Stimulated activated CD4-positive, alpha-beta T cell treated with anti-CD3 and anti-CD28 coated beads, TNF-alpha, amount 100 ng/mL, for 48 hours (primary cell): ENCODE data around the gene ELOF1.
"Not testable (repeated sequence)": the region's sequence is repeated elsewhere in the genome, so short reads cannot be mapped to it uniquely, and the experiment has no call there.

ENCODE experiments used
- DNase-seq, 3 donors: peaks; one replicate each; pipeline ENCODE4 v3.0.0-alpha.2; 2020; ENCODE audit warnings: low read depth in 3 of 3

The ELOF1 gene

DNA sequence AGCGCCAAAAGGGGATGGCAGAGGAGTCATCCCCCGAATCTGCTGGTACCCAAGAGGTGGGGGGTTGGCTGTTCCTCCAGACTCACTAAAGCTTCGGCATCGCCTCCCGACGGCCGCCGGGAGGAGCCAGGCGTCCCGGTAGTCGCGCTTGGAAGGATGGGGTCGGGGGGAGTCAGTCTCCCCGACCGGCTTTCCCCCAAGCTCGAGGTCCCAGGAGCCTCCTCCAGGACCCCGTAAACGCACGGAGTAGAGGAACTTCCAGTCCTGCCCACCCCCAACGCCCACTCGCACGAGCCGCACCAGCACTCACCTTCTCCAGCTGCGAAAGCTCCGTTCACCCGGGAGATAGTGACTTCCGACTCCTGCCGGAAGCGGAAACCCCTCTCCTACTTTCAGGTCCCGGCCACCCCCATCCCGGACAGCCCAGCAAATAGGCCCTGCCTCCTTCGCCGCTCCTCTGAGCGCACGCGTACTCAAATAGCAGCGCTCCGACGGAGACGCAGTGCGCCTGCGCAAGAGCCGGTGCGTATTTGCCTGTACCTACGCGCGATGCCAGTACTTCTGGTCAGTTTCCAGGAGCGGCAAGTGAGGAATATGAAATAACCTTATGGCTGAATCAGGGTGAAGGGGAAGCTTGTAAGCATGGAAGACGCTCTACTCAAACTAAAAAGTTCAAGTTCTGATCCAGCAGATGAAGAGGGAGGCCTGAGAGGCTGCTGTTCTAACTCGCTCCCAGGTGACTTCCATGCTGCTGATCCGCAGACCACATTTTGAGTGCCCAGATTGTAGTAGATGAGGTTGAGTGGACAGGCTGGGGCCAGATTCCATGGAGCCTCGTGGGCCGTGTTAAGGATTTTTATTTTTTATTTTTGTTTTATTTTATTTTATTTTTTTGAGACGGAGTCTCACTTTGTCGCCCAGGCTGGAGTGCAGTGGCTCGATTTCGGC lies at the start of gene ELOF1:
Gene ELOF1, minus strand, starts transcription at position 350 of the 948 bp plus-strand sequence. CDS start 4,883 bp downstream, outside the sequence.
- DNase-seq = peak; percentile 92 to 96 (median 96)

DNA sequence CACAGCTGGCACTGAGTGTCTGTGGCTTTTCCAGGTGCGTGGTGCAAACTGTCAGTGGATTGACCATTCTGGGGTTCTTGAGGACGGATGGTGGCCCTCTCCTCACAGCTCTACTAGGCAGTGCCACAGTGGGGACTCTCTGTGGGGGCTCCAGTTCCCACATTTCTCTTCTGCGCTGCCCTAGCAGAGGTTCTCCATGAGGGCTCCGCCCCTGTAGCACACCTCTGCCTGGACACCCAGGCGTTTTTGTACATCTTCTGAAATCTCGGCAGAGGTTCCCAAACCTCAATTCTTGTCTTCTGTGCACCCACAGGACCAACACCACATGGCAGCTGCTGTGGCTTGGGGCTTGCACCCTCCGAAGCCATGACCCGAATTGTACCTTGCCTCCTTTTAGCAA lies 47.5 kb upstream of the ELOF1 start:
- DNase-seq = no peak

DNA sequence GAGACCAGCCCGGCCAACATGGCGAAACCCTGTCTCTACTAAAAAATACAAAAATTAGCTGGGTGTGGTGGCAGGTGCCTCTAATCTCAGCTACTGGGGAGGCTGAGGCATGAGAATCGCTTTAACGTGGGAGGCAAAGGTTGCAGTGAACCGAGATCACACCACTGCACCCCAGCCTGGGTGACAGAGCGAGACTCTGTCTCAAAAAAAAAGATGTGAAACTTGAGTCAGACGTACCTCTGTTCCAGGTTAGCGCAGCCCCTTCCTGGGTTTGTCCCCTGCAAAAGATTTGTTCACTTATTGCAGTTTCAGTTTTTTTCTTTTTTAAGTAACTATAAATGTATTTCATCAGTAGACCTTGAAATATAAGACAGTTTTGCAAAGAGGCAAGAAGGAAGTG lies 40.7 kb upstream of the ELOF1 start:
- not testable (repeated sequence) for DNase-seq

DNA sequence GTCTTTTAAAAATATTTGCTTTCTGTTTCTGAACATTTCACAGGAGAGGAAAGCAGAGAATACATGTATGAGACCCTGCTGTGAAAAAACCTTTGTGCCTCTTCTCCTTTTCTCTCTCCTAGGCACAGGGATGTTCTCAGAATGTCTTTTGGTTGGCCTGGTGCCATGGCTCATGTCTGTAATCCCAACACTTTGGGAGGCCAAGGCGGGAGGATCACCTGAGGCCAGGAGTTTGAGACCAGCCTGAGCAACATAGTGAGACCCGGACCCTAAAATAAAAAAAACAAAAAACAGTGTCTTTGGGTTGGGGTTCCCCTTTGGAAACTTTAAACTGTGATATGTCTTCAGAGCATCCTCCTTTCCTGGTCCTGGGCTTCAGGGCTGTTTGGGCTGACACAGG lies 39.7 kb upstream of the ELOF1 start:
- DNase-seq = no peak

DNA sequence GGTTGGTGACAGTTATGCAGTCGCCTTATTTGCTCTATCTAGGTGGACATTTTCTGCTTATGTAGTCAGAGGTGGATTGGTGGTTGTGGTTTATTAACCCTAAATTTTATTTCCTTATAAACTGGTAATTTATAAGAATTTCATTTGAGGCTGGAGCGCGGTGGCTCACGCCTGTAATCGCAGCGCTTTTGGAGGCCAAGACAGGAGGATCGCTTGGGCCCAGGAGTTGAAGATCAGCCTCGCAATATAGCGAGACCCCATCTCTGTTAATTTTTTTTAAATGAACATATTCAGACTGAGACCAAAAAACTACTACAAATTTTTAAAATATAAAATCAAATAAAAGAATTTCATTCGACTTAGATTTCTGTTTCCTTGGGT lies 39.1 kb upstream of the ELOF1 start:
- DNase-seq = no peak

DNA sequence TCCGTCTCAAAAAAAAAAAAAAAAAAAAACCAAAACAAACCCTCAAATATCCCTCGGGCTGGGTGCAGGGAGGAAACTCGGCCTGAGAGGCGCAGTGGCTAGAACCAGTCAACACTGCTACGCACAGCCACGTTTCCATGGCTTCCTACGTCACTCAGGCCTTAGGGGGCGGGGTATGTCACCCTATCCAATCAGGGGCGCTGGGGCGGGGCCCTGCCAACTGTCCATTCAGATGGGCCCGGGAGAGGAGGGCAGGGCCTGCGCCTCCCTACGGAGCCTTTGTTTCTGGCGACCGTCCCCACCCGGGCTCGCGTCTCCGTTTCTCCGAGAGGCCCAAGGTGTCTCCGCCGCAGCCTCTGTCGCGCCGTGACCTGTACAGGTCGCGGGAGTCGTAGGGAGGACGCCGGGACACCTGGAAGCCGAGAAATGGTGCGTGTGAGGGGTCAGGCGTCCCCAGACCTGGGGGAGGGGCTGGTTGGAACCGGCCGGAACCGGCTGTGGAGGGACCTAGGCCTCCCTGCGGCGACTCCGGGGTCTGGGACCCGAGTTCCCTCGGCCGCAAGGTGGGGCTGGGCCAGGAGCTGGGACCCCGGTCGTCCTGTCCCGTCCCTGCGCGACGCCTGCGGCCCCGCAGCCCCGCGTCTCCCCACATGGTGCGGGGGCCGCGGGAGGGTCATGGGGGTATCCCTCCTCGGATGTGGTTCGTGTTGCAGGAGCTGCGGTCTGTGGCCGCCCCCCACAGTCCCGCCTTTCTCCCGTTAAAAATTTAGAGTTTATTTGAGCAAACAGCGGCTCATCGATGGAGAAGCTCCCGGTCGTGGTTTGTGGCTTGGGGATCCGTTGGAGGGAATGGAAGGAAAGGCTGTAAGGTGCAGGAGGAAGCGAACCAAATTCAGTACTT lies 38.4 kb upstream of the ELOF1 start, which contains the start of gene ZNF627:
Gene ZNF627, plus strand, starts transcription at position 282 of the 901 bp plus-strand sequence. Its CDS starts 145 bp downstream, at position 427.
- peak; percentile 93 to 97 (median 96) for DNase-seq

DNA sequence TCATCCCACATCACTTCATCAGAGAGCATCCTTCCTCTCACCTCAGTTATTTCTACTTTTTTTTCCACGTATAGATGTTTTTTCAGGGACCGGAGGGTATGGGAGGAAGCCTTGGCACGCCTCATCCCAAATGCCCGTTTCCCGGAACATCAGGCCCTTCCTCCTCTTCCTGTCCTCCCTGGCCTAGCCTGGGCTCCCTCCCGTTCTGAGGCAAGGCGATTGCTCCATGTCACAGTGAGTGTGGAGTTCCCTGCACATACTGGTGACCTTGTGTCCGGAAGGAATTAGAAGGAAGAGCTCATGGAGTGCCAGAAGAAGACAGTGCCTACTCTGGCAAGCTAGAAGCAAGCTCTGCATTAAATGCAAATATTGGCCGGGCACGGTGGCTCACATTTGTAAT lies 37.1 kb upstream of the ELOF1 start:
- DNase-seq = no peak

DNA sequence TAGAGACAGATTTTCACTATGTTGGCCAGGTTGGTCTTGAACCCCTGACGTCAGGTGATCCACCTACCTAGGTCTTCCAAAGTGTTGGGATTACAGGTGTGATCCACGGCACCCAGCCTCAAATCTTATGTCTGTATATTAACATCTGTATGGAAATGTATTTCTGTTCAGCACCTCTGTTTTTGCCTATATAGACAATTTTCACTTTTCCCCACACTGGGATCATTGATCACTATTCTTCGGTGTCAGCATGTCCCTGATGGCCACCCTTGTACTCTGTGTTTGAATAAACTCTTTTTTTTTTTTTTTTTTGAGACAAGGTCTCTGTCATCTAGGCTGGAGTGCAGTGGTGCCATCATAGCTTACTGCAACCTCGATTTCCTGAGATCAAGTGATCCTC lies 35.1 kb upstream of the ELOF1 start:
- DNase-seq = no peak

DNA sequence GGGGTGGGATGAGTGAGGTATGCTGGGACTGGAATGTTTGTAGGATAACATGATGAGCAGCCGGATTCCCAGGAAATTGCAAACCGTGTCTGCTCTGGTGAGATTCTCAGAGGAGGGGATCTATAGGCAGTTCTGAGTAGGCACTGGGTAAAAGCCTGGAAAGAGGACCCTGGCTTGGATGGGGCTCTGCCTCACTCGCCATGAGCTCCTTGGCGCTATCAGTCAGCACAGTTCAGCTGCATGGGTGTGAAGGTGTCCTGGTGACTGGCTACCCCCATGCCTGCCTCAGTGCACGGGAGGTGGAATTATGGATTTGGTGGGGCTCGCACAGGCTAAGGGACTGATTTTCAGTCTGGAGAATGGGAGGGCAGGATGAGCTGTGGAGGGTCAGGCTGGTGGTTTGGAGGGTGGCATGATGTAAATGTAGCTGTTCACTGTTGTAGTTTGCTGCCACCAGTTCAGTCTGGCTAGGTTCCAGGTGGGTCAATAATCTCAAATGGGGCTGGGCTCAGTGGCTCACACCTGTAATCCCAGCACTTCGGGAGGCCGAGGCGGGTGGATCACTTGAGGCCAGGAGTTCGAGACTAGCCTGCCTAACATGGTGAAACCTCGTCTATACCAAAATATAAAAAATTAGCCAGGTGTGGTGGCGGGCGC lies 29.1 kb upstream of the ELOF1 start:
- DNase-seq = no peak

DNA sequence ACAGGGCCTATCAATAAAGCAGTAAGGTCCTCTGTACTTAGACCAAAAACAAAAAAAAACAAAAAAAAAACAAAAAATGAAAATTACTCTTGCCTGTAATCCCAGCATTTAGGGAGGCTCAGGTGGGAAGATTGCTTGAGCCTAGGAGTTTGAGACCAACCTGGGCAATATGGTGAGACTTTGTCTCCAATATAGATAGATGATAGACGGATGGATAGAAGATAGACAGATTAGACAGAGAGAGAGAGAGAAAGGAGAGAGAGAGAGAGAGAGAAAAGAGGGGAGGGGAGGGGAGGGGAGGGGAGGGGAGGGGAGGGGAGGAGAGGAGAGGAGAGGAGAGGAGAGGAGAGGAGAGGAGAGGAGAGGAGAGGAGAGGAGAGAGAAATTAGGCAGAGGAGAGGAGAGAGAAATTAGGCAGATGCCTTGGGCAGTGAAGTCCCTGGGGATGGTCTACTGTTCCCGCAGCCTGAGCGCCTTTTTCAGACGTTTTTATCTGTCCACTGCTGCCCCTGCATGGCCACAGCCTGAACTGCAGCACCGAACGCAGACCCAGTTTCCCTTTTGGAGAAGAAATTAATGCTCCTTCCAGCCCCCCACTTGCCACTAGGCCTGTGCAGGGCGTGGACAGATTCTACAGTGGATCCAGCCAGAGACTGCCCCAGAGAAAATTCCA lies 28.4 kb upstream of the ELOF1 start:
- DNase-seq = peak; percentile 61 to 67 (median 64)

DNA sequence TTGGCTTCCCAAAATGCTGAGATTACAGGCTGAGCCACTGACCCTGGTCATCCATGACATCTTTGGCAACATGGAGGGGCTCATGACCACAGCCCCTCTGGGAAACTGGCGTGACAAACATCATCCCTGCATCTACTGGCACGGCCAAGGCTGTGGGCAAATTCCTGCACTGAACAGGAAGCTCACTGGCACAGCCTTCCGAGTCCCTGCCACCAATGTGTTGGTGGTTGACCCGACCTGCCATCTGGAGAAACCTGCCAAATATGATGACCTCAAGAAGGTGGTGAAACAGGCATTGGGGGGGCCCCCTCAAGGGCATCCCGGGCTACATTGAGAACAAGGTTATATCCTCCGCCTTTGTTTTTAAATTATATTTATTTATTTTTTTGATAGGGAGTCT lies 27.3 kb upstream of the ELOF1 start:
- no peak for DNase-seq

DNA sequence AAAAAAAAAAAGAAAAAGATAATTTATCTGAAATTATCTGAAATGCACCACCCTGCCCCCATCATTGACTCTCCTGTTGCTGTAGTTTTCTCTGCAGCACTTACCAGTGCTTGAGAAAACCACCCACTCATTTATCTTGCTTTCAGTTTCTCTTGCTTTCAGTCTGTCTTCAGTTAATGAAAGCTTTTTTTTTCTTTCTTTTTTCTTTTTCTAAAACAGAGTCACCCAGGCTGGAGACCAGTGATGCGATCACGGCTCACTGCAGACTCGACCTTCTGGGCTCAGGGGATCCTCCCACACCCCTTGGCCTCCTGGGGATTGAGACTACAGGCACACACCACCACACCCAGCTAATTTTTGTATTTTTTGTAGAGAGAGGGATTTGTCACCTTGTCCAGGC lies 22.7 kb upstream of the ELOF1 start:
- DNase-seq = peak in 2 of 3 donors; percentile 37 to 48

DNA sequence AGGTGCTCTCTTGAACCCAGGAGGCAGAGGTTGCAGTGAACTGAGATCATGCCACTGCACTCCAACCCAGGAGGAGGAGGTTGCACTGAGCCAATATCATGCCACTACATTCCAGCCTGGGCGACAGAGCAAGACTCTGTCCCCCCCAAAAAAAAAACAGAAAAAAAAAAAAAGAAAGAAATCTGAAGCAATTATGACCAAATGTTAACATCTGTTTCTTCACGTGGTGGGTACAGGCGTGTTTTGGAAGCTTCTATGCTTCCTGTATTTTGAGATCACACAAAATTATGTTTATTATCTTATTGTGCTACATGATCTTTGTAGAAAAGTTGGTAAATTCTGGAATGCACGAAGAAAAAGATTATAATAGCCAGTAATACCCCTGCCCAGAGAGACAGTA lies 21.1 kb upstream of the ELOF1 start:
- no peak for DNase-seq

DNA sequence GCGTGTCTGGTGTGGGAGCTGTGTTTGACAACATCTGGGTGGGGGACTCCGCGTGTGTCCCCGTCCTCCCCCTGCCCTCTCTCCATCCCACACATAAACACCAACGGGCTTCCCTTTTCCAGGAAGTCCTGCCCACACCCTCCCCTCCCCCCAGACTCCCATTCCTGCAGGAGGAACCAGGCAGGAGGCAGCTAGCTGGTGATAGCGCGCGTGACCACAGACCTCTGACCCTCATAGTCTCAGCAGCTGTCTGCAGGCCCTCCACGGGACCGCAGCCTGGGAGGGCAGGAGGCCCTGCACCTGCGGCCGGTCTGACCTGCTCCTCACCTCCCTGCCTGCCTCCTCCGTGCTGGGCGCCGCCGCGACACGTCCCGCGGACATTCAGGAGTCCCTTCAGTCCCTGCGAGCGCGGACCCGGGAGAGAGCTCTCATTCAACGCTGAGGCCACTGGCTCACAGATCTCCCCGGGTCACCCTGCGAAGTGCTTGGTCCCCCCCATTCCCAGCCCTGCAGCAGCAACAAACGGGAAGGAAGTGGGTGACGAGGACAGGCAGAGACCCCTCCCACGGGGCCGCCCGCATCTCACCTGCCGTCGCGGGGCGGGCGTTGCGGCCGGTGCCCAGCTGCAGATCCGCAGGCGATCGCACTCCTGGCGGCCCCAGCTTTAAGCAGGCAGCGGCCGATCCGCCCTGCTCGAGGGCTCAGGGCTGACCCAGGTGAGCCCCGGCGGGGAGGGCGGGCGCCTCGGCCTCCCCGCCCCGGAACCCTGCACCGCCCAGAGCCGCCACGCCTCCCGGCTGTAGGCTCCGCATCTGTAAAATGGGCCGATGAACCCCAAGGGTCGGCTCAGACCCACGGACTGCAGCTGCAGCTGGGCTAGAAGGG lies 19.5 kb upstream of the ELOF1 start:
- peak in 1 of 3 donors; percentile 25 for DNase-seq

DNA sequence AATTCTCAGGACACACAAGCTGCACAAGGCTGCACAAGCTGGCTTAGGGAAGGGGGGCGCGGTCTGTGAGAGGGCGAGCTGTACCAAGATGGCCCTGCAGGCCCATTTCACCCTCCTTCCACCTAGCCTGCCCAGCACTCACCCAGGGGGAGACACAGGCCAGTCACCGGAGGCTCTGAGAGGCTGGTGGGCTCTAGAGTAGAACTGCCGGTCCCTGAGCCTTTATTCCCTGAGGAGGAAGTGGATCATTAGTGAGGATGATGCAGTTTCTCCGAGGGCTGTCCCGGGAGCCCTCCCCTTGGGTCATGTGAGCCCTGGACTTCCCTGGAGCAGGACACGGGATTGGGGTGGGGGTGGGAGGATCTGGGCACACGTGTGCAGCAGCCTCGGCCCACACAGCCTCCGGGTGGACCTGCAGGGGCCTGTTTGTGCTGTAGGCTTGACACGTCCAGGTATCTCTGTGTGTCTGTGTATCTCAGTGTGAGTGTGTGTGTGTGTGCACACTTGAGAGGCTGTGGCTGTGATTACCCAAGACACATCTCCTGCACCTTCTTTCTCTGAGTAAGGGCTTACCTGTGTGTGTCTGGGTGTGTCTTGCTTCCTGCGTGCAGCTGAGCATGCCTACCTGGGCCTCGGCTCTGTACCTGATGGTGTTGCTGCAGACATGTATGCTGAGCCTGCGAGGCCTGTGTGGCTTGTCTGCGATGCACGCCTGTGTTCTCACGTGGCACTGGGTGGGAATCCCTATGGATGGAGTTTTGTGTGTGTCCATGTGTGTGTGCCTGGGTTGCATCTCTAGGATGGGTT lies 18.6 kb upstream of the ELOF1 start, which contains the start of gene ACP5:
Gene ACP5, minus strand, starts transcription at position 195 of the 807 bp plus-strand sequence. CDS start 328 bp downstream, outside the sequence.
- no peak for DNase-seq

DNA sequence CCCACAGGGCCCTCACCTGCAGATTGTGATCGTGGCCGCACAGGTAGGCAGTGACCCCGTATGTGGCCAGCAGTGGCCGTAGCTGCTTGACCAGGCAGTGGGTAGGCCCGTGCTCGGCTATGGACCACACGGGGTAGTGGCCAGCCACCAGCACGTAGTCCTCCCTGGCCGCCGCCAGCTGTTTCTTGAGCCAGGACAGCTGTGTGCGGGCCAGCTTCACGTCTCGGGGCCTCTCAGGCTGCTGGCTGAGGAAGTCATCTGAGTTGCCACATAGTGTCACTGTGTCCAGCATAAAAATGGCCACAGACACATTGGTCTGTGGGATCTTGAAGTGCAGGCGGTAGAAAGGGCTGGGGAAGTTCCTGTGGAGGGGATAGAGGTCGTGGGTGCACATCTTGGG lies 17.2 kb upstream of the ELOF1 start:
- DNase-seq = no peak

DNA sequence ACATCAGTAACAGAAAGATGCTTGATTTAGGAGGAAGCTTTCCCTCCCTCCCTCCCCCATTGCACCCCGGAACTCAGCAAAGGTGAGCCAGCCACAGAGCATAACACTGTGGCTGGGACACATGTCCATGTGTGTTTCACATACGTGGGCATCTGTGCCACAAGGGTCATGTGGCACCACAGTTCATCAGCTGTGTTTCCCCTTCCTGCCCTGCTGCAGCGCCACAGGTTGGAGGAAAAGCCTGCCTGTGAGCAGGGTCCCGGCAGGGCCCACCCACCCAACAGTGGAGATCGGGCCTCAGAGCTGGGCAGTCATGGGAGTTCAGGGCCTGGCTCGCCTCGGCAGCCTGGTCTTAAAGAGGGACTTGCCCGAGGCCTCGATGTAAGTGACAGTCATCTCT lies 15.7 kb upstream of the ELOF1 start:
- DNase-seq = no peak

DNA sequence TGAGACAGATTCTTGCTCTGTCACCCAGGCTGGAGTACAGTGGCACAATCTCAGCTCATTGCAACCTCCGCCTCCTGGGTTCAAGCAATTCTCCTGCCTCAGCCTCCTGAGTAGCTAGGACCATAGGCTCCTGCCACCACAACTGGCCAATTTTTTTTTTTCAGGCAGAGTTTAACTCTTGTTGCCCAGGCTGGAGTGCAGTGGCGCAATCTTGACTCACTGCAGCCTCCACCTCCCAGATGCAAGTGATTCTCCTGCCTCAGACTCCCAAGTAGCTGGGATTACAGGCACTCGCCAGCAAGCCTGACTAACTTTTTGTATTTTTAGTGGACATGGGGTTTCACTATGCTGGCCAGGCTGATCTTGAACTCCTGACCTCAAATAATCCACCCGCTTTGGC lies 14.7 kb upstream of the ELOF1 start:
- DNase-seq = not testable (repeated sequence)

DNA sequence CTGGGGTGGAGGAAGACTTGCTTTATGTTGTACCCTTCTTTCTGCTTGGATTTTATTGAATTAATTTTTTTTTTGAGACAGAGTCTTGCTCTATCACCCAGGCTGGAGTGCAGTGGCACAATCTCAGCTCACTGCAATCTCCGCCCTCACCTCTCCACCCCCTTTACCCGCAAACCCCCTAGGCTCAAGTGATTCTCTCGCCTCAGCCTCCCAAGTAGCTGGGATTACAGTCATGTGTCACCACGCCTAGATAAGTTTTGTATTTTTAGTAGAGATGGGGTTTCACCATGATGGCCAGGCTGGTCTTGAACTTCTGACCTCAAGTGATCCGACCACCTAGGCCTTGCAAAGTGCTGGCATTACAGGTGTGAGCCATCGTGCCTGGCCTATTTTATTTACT lies 14.3 kb upstream of the ELOF1 start:
- DNase-seq = not testable (repeated sequence)
